GM12874 (cell line): Measurements from ENCODE around the gene CCDC197.

ENCODE experiments used
- TF ChIP-seq, protein P1 (sequence below): IDR thresholded peaks from 2 replicates; pipeline ENCODE4 v1.5.1; 2011; ENCODE audit warnings: low read depth, mild to moderate bottlenecking, control low read depth, low read length, moderate library complexity; ENCODE audit not compliant: insufficient read depth

Gene CCDC197

GRCh38 chr14:93998871-93999403 is 1.8 kb downstream of the CCDC197 start:
- TF ChIP-seq, protein P1, sequence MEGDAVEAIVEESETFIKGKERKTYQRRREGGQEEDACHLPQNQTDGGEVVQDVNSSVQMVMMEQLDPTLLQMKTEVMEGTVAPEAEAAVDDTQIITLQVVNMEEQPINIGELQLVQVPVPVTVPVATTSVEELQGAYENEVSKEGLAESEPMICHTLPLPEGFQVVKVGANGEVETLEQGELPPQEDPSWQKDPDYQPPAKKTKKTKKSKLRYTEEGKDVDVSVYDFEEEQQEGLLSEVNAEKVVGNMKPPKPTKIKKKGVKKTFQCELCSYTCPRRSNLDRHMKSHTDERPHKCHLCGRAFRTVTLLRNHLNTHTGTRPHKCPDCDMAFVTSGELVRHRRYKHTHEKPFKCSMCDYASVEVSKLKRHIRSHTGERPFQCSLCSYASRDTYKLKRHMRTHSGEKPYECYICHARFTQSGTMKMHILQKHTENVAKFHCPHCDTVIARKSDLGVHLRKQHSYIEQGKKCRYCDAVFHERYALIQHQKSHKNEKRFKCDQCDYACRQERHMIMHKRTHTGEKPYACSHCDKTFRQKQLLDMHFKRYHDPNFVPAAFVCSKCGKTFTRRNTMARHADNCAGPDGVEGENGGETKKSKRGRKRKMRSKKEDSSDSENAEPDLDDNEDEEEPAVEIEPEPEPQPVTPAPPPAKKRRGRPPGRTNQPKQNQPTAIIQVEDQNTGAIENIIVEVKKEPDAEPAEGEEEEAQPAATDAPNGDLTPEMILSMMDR, result no peak

- TF ChIP-seq, protein P1, result no peak
Observed at GRCh38 chr14:93999573-93999972, 2.5 kb downstream of the CCDC197 start.

GRCh38 chr14:94000267-94000666 is 3.2 kb downstream of the CCDC197 start:
- TF ChIP-seq, protein P1, result no peak

GRCh38 chr14:94001016-94001415 is 3.9 kb downstream of the CCDC197 start:
- TF ChIP-seq, protein P1, result no peak

DNA sequence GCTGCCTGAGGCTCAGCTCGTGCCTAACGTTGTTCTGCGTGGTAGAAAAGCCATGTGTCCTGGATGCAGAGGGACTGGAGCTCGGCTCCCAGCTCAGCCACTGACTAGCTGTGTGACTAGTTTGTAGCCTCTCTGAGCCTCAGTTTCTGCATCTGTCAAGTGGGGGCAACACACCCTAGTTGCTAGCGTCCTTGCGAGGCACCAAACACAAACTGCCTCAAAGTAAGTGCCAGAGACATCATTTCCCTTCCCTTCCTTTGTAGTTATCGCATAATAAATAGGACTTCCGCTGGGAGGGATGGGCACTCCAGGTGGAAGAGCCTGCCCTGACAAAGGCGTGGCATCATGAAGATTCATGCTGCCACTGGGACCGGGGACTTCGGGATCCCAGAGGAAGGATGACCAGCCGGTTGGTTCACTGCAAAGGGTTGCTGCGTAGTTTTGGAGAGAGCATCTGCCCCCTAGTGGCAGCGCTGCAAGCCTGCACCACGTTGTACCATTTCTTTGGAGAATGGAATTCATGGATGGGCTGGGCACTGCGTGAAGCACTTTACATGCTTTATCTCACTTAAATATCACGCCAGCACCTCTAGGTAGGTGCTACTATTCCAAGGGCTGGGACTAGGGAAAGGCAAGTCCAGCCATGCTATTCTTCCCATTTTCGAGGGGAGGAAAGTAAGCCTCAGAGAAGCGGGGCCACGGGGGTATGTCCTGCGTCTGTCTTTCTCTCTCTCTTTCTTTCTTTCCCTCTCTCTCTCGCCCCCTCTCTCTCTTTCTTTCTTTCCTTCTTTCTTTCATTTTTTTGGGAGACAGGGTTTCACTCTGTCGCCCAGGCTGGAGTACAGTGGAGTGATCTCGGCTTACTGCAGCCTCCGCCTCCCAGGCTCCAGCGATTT is 4.6 kb downstream of the CCDC197 start:
- TF ChIP-seq, protein P1, result peak; percentile 95

GRCh38 chr14:94003397-94003796 is 6.3 kb downstream of the CCDC197 start:
- TF ChIP-seq, protein P1, result no peak

DNA sequence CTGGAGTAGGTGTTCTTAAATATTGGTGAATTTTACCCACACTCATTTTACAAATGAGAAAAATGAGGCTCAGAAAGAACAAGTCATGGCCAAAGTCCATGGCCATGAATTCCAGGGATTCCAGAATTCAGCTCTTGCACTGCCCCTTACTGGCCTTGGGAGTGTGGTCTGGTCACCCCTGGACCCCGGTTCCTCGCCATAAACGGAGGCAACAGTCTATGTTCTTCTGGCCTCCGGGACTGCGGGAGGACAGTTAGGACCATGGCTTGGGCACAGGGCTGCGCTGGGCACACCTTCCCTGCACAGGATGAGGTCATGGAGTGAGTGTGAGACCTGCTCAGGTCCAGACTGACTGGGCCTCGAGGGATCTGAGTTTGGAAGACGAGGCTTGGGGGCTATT is 6.9 kb downstream of the CCDC197 start:
- TF ChIP-seq, protein P1, result no peak
